ENCODE results near the gene COL19A1. TPM values are rescaled to one million over a fixed set of nuclear protein-coding genes. Genes with fewer than 3 reads are reported as not detected.

The COL19A1 gene
- polyA plus RNA-seq, 3 donors from 2014 or later = not detected

- H3K36me3 Mint-ChIP-seq = no peaks in the 10 kb centered on the region
- no peak for DNase-seq
Observed at GRCh38 chr6:69846312-69846711, 20.0 kb upstream of the COL19A1 start.

DNA sequence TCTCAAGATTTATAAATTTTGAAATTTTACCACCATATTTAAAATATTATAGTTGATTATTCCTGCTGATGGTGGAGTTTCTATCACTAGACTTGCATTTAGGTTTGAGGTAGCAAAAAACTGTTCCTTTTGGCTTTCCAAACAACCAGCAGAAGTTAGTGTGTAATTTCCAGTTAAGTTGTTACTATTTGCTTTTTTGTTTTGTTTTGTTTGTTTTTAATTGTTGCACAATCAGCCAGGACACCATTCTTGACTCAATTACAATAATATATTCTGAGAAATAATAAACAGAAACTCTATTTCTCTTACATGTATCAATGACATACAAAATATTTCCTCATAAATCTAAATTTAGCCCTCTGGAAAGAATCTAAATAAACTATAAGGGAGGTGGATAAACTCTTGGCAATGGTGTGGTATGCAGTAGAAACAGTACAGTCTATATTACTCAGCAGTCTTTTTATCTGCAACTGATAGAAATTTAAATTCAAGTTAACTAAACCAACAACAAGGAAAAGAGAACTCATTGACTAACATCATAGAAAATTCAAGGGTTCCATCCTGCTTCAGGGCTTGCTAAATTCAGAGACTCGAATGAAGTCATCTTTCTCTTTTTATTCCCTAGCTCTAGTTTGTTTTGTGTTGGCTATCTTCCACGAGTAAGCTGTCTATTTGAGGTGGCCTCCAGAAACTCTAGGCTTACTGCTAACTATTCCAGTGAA is 19.4 kb upstream of the COL19A1 start:
- Mint-ChIP-seq H3K27me3 (ENCODE audit: low read depth in 3 of 3) (peaks cover 6 to 19% (median 6%) of the 10 kb centered on the region in 3 donors), H3K4me1 (no peaks in the 10 kb centered on the region), H3K27ac (no peak overlapping the region), H3K36me3 (no peaks in the 10 kb centered on the region), H3K9me3 (peaks cover 0 to 4% (median 0%) of the 10 kb centered on the region in 6 donors), H3K4me3 (no peak overlapping the region)
- no peak for DNase-seq

More at GRCh38 chr6:69846312-69846711, 20.0 kb upstream of the COL19A1 start:
- no peak overlapping the region for H3K4me3 Mint-ChIP-seq
- no peak overlapping the region for H3K27ac Mint-ChIP-seq
- peaks cover 0 to 4% (median 0%) of the 10 kb centered on the region in 6 donors for H3K9me3 Mint-ChIP-seq
- peaks cover 6 to 17% (median 6%) of the 10 kb centered on the region in 3 donors for H3K27me3 Mint-ChIP-seq (ENCODE audit: low read depth in 3 of 3)
- no peaks in the 10 kb centered on the region for H3K4me1 Mint-ChIP-seq

GRCh38 chr6:69847492-69847788 is 18.9 kb upstream of the COL19A1 start:
- Mint-ChIP-seq H3K9me3 (peaks cover 0 to 5% (median 0%) of the 10 kb centered on the region in 6 donors), H3K4me1 (no peaks in the 10 kb centered on the region), H3K4me3 (no peak overlapping the region), H3K27me3 (ENCODE audit: low read depth in 3 of 3) (peaks cover 6 to 24% (median 6%) of the 10 kb centered on the region in 3 donors), H3K27ac (no peak overlapping the region), H3K36me3 (no peaks in the 10 kb centered on the region)
- DNase-seq = no peak

DNA sequence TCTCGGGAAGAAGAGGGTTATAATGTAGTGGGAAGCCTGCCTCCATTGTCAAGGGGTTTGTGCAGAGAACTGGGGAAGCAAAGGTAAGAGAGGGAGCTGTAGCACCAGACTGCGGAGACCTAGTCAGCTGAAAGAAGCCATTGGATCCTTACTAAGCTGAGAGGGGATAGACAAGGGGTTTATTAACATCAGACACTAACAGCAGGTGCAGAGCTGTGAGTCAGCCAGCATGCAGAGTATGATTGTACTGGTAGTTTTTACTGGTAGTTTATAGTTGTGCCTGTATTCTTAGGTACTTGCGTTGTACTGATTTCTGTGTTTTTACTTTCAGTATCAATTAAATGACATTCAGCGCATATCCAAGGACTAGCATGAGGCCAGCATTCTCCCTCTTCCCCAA is 17.8 kb upstream of the COL19A1 start:
- no peak for DNase-seq
- no peak overlapping the region for H3K27ac Mint-ChIP-seq
- peaks cover 9 to 22% (median 10%) of the 10 kb centered on the region in 3 donors for H3K27me3 Mint-ChIP-seq (ENCODE audit: low read depth in 3 of 3)
- H3K36me3 Mint-ChIP-seq = no peaks in the 10 kb centered on the region
- peaks cover 0 to 6% (median 3%) of the 10 kb centered on the region in 6 donors for H3K9me3 Mint-ChIP-seq
- H3K4me1 Mint-ChIP-seq = no peaks in the 10 kb centered on the region
- H3K4me3 Mint-ChIP-seq = no peak overlapping the region

DNA sequence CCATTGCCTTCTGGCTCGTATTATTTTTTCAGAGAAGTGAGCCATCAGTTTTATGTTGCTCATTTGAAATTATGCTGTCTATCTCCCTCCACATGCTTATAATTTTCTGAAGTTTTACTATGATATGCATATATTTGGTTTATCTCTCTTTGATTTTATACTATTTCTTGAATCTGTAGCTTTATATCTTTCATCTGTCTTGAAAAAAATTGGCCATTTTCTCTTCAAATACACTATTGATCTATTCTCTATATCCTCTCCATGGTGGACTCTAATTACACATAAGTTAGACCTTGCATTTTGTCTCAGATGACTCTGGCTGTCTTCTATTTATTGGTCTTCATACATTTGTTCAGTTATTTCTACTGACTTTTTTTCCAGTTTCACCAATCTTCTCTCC is 13.7 kb upstream of the COL19A1 start:
- H3K4me3 Mint-ChIP-seq = no peak overlapping the region
- no peaks in the 10 kb centered on the region for H3K4me1 Mint-ChIP-seq
- no peaks in the 10 kb centered on the region for H3K36me3 Mint-ChIP-seq
- DNase-seq = no peak
- no peak overlapping the region for H3K27ac Mint-ChIP-seq
- peaks cover 0 to 4% (median 3%) of the 10 kb centered on the region in 6 donors for H3K9me3 Mint-ChIP-seq
- H3K27me3 Mint-ChIP-seq (ENCODE audit: low read depth in 3 of 3) = peaks cover 8 to 17% (median 10%) of the 10 kb centered on the region in 3 donors

DNA sequence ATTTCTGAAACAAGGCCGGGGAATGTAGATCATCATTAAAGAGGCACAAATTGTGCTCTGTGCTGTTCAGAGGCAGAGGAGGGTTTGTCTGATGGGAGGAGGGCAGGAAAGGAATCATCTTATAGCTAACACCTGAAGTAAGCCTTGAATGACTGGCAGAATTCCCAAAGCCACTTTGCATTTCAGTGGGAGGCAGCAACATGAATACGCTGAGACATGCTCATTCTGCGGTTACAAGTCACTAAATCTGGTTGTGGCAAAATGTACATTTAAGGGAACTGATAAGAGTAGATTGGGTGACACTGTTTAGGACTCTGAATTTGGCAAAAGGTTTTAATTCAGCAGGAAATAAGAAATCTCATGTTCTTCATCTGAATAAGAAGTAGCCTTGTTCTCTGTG is 4.4 kb upstream of the COL19A1 start:
- no peak for DNase-seq
- Mint-ChIP-seq H3K4me3 (no peak overlapping the region), H3K9me3 (peaks cover 0 to 4% (median 0%) of the 10 kb centered on the region in 6 donors), H3K4me1 (peaks cover 9 to 15% of the 10 kb centered on the region in 2 donors), H3K27ac (no peak overlapping the region), H3K27me3 (ENCODE audit: low read depth in 3 of 3) (peaks cover 9 to 16% (median 11%) of the 10 kb centered on the region in 3 donors), H3K36me3 (no peaks in the 10 kb centered on the region)

DNA sequence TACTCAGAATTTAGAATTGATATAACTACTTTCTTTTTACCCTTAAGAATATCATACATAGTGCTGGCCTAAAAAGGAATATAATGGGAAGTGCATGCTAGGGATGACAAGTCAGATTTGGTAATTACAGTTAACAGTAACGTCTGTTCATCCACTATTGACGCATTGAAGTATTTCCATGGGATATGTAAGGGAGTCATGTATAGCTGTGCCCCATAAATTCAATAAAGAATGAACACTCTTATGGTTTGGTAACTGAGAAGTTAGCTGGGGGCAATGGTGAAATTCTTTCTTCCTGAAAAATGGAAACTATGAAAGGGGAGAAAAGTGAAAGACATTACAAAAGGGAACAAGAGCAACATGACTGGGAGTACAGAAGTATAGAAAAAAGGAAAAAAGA is 2.6 kb upstream of the COL19A1 start:
- no peaks in the 10 kb centered on the region for H3K36me3 Mint-ChIP-seq
- H3K27ac Mint-ChIP-seq = no peak overlapping the region
- DNase-seq = no peak
- peaks cover 11 to 27% (median 14%) of the 10 kb centered on the region in 3 donors for H3K27me3 Mint-ChIP-seq (ENCODE audit: low read depth in 3 of 3)
- peaks cover 16 to 22% of the 10 kb centered on the region in 2 donors for H3K4me1 Mint-ChIP-seq
- H3K9me3 Mint-ChIP-seq = peaks cover 0 to 4% (median 0%) of the 10 kb centered on the region in 6 donors
- no peak overlapping the region for H3K4me3 Mint-ChIP-seq

GRCh38 chr6:69865126-69865525 is 1.2 kb upstream of the COL19A1 start:
- DNase-seq = no peak
- H3K27me3 Mint-ChIP-seq (ENCODE audit: low read depth in 3 of 3) = peaks cover 12 to 27% (median 12%) of the 10 kb centered on the region in 3 donors
- H3K9me3 Mint-ChIP-seq = peaks cover 0 to 4% (median 0%) of the 10 kb centered on the region in 6 donors
- peaks cover 16 to 22% of the 10 kb centered on the region in 2 donors for H3K4me1 Mint-ChIP-seq
- no peak overlapping the region for H3K27ac Mint-ChIP-seq
- no peaks in the 10 kb centered on the region for H3K36me3 Mint-ChIP-seq
- no peak overlapping the region for H3K4me3 Mint-ChIP-seq

DNA sequence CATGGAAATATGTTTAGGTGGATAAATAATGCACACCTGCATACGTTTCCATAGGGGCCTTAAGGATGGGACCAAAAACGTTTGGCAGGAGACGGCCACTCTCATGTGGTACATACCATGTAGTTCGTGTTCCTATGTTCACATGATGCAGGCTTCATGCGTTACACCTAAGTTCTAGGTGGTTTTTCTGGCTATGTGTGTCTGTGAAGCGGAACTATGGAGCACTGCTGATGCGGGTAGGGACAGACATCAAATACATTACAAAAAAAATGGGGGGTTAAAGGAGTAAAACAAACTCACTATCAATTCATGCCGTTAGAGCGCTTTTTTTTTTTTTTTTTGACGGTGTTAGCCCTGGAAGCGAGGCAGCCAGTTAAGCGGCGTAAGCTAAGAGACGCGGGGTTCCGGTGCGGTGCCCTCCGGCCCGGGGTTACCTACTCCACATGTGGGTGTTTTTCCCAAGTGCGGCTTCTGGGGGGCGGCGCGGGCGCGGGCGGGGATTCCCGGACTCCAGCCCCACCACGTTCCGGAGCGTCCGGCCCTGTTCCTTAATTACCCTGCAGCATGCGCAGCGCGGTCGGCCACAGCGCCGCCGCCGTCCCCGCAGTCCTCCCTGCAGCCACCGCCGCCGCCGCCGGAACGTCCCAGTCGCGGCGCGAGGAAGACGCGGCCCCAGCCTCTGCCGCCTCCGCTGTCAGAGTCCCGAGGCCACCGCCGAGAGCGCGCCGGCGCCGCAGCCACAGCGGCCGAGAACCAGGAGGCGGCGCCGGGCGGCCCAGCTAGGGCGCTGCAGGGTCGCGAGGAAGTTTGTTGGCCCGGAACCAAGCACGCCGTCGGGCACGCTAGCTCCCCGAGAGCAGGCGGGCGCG is 648 bp downstream of the COL19A1 start:
- Mint-ChIP-seq H3K9me3 (no peaks in the 10 kb centered on the region), H3K4me1 (peaks cover 16 to 22% of the 10 kb centered on the region in 2 donors), H3K27ac (no peak overlapping the region), H3K36me3 (no peaks in the 10 kb centered on the region), H3K27me3 (ENCODE audit: low read depth in 3 of 3) (peaks cover 12 to 27% (median 14%) of the 10 kb centered on the region in 3 donors), H3K4me3 (peak overlapping the region; percentile 80 to 91 (median 83))
- DNase-seq = peak; percentile 39 to 47 (median 45)

DNA sequence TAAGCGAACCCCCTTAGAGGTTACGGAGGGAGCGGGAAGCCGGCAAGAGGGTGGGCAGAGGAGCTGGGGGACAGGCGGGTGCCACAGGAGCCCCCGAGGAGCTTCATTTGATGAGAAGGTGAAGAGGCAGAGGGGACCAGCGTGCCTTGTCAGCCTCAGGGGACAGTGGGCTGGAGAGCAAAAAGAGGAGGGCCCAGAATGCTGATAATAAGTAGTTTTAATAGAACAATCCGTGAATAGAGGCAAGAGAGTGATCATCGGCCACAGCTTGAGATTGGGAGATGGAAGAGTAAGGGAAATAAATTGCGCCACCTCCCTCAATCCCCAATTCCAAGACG is 1.3 kb downstream of the COL19A1 start:
- peaks cover 16 to 22% of the 10 kb centered on the region in 2 donors for H3K4me1 Mint-ChIP-seq
- DNase-seq = no peak
- H3K9me3 Mint-ChIP-seq = no peaks in the 10 kb centered on the region
- no peaks in the 10 kb centered on the region for H3K36me3 Mint-ChIP-seq
- H3K27me3 Mint-ChIP-seq (ENCODE audit: low read depth in 3 of 3) = peaks cover 12 to 24% (median 14%) of the 10 kb centered on the region in 3 donors
- no peak overlapping the region for H3K27ac Mint-ChIP-seq
- H3K4me3 Mint-ChIP-seq = peak overlapping the region; percentile 51 to 83 (median 63)

DNA sequence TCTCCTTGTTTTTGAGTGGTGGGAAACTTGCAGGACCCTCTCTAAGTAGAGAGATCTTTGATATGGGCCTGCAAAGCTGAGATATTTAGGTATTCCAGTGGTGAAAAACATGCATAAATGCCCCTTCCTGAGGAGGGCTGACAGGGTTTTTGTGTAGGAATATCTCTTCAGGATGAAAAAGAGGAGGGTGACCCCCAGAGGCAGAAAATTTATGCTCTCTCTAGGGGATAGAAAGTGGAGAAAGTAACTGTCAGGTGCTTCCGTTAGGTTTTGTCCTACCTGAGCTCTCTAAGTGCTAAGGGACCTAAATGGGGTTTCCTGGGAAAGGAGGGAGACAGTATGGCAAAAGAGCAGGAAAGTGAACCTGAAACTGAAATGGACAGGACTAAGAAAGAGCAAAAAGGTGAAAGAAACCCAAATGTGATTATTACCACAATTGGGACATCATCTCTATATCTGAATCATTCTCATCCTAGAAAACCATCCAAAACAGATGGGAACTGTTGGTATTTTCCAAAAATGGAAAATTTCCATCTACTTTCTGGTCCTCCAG is 2.0 kb downstream of the COL19A1 start:
- Mint-ChIP-seq H3K36me3 (no peaks in the 10 kb centered on the region), H3K27ac (no peak overlapping the region), H3K9me3 (no peaks in the 10 kb centered on the region), H3K27me3 (ENCODE audit: low read depth in 3 of 3) (peaks cover 14 to 23% (median 14%) of the 10 kb centered on the region in 3 donors), H3K4me1 (peaks cover 16 to 22% of the 10 kb centered on the region in 2 donors), H3K4me3 (peak overlapping the region; percentile 51 to 83 (median 63))
- no peak for DNase-seq

GRCh38 chr6:69868961-69869360 is 2.6 kb downstream of the COL19A1 start:
- peaks cover 16 to 22% of the 10 kb centered on the region in 2 donors for H3K4me1 Mint-ChIP-seq
- H3K27ac Mint-ChIP-seq = no peak overlapping the region
- H3K9me3 Mint-ChIP-seq = peaks cover 0 to 4% (median 0%) of the 10 kb centered on the region in 6 donors
- no peak overlapping the region for H3K4me3 Mint-ChIP-seq
- H3K36me3 Mint-ChIP-seq = no peaks in the 10 kb centered on the region
- no peak for DNase-seq
- peaks cover 14 to 18% (median 14%) of the 10 kb centered on the region in 3 donors for H3K27me3 Mint-ChIP-seq (ENCODE audit: low read depth in 3 of 3)

GRCh38 chr6:69871107-69871506 is 4.8 kb downstream of the COL19A1 start:
- peaks cover 11 to 24% (median 15%) of the 10 kb centered on the region in 3 donors for H3K27me3 Mint-ChIP-seq (ENCODE audit: low read depth in 3 of 3)
- H3K4me3 Mint-ChIP-seq = no peak overlapping the region
- H3K27ac Mint-ChIP-seq = no peak overlapping the region
- DNase-seq = no peak
- H3K4me1 Mint-ChIP-seq = peaks cover 15 to 16% of the 10 kb centered on the region in 2 donors
- H3K9me3 Mint-ChIP-seq = peaks cover 0 to 8% (median 0%) of the 10 kb centered on the region in 6 donors
- no peaks in the 10 kb centered on the region for H3K36me3 Mint-ChIP-seq

- no peaks in the 10 kb centered on the region for H3K4me1 Mint-ChIP-seq
- peaks cover 6 to 10% (median 9%) of the 10 kb centered on the region in 3 donors for H3K27me3 Mint-ChIP-seq (ENCODE audit: low read depth in 3 of 3)
- no peak overlapping the region for H3K4me3 Mint-ChIP-seq
- H3K27ac Mint-ChIP-seq = no peak overlapping the region
- no peak for DNase-seq
- H3K36me3 Mint-ChIP-seq = no peaks in the 10 kb centered on the region
- peaks cover 0 to 8% (median 0%) of the 10 kb centered on the region in 6 donors for H3K9me3 Mint-ChIP-seq
Observed at GRCh38 chr6:69873291-69873690, 6.9 kb downstream of the COL19A1 start.
